WERI-Rb-1 (cell line): ENCODE results near the gene RPP38.

ENCODE experiments used
- DNase-seq: peaks from one replicate; pipeline ENCODE4 v3.0.0-alpha.2; 2020
- H3K27ac ChIP-seq: fragments of 250-450 bp; sonication (Bioruptor Pico); 2 replicates; pipeline ENCODE4 v1.5.1; 2020; ENCODE audit warnings: mild to moderate bottlenecking, moderate library complexity
- H3K27me3 ChIP-seq: fragments of 250-450 bp; sonication (Bioruptor Pico); 2 replicates; pipeline ENCODE4 v1.5.1; 2021; ENCODE audit warnings: mild to moderate bottlenecking, low read depth, moderate library complexity; ENCODE audit not compliant: insufficient read depth, severe bottlenecking
- H3K36me3 ChIP-seq: fragments of 250-450 bp; sonication (Bioruptor Pico); 2 replicates; pipeline ENCODE4 v1.5.1; 2020; ENCODE audit warnings: mild to moderate bottlenecking, moderate library complexity
- H3K4me3 ChIP-seq: 2 replicates; pipeline ENCODE4 v1.5.1; 2011; ENCODE audit warnings: low read depth, mild to moderate bottlenecking, control low read depth, low read length
- H3K9me3 ChIP-seq: fragments of 250-450 bp; sonication (Bioruptor Pico); 2 replicates; pipeline ENCODE4 v1.5.1; 2021; ENCODE audit warnings: mild to moderate bottlenecking, moderate library complexity; ENCODE audit not compliant: severe bottlenecking
- TF ChIP-seq, protein P1 (sequence below): IDR thresholded peaks from 2 replicates; pipeline ENCODE4 v1.5.1; 2011; ENCODE audit warnings: low read depth, mild to moderate bottlenecking, control low read depth, inconsistent platforms, low read length

RPP38 gene

DNA sequence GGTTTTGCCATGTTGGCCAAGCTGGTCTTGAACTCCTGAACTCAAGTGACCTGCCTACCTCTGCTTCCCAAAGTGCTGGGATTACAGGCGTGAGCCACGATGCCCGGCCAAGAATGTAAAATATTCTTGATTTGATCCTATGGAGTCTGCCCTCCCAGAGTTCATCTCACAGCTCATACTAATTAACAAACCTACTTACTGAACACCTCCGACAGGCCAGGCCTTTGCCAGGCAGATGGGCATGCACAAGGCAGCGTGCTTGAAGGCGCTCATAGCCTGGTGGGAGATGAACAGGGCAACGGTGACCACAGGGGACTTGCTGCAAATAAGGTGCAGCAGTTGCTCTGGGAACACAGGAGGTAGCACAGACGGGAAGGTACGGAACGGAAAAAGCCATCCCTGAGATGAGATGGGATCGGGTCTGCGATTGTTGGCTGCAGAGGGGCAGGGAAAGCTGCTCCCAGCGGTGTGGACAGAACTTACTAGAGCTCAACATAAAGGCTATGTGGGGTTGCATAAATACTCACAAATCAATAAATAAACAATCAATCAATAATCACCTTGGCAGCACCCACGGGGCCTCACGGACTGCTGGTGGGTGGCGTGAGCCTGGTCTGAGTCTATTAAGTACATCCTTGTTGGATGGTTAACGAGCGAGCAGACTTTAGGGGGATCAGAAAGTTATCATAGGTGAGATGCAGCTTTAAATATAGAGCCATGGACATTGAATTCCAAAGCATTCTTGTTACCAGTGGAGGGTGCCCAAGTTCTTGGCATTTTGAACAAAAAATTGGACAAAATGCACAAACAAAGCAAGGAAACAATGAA, 13.3 kb upstream of the RPP38 start:
- TF ChIP-seq, protein P1, sequence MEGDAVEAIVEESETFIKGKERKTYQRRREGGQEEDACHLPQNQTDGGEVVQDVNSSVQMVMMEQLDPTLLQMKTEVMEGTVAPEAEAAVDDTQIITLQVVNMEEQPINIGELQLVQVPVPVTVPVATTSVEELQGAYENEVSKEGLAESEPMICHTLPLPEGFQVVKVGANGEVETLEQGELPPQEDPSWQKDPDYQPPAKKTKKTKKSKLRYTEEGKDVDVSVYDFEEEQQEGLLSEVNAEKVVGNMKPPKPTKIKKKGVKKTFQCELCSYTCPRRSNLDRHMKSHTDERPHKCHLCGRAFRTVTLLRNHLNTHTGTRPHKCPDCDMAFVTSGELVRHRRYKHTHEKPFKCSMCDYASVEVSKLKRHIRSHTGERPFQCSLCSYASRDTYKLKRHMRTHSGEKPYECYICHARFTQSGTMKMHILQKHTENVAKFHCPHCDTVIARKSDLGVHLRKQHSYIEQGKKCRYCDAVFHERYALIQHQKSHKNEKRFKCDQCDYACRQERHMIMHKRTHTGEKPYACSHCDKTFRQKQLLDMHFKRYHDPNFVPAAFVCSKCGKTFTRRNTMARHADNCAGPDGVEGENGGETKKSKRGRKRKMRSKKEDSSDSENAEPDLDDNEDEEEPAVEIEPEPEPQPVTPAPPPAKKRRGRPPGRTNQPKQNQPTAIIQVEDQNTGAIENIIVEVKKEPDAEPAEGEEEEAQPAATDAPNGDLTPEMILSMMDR = no peak
- no peaks in the 10 kb centered on the region for H3K9me3 ChIP-seq
- H3K27ac ChIP-seq = no peak overlapping the region
- no peak for DNase-seq
- H3K4me3 ChIP-seq = no peak overlapping the region
- H3K36me3 ChIP-seq = no peaks in the 10 kb centered on the region
- H3K27me3 ChIP-seq = no peaks in the 10 kb centered on the region

DNA sequence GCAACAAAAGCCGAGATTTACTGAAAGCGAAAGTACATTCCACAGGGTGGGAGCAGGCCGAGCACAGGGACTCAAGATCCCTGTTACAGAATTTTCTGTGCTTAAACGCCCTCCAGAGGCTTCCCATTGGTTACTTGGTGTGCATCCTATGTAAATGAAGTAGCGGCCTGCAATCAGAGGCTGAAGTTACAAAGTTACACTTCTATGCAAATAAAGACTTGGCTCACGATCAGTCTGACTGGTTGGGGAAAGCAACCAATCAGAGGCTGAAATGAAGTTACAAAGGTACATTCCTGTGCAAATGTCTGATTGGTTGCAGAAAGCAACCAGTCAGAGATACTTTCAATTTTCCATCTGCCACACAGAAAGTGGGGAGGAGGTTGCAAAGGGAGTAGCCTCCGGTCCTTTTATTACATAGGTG, 12.6 kb upstream of the RPP38 start:
- Histone ChIP-seq H3K27ac (no peak overlapping the region), H3K9me3 (no peaks in the 10 kb centered on the region), H3K27me3 (no peaks in the 10 kb centered on the region), H3K4me3 (no peak overlapping the region), H3K36me3 (no peaks in the 10 kb centered on the region)
- DNase-seq = no peak
- TF ChIP-seq, protein P1 = no peak

DNA sequence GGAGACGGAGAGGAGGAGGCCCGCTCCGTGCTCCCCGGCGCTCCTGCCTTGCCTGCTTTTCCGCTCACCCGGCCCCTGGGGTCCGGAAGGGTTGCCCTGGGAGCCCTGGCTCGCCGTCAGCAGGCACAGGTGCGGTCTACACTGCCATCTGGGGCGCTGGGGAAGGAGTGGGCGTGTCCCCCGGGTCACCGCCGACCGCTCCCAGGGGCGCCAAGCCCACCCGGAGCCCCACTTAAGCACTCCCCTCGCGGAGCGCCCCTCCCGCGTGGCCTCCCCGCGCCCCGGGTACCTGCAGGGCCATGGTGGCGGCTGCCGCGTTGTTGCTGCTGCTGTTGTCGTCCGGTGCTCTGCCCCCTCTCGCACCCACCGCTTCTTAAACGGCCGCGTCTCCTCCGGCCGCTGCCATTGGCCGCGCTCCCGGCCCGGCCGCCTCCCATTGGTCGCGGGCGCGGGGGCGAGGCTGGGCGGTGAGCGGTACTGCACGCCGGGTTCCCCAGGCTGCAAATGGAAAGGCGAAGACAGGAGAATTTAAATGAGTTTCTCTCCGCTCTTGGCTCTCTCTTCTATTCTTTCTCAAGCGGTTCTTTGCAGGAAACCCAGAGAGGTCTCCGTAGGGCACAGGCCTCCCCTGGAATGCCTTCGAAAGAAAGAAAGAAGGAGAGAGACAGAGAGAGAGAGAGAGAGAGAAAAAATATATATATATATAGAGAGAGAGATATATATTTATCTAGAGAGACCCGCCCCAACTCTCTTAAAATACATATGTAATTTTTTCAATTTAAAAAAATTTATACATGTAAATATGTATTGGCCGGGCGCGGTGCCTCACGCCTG, 8.5 kb upstream of the RPP38 start, which contains the start of gene ACBD7:
ACBD7 (minus strand) TSS at position 349 of the 834 bp plus-strand sequence; CDS start at position 301, 48 bp downstream.
- Histone ChIP-seq H3K27ac (peak within 1 kb of the TSS; percentile 64), H3K4me3 (peak within 1 kb of the TSS; percentile 71), H3K9me3 (no peaks in the 10 kb centered on the region), H3K27me3 (no peaks in the 10 kb centered on the region), H3K36me3 (no peaks in the 10 kb centered on the region)
- TF ChIP-seq, protein P1 = no peak
- peak; percentile 74 for DNase-seq

DNA sequence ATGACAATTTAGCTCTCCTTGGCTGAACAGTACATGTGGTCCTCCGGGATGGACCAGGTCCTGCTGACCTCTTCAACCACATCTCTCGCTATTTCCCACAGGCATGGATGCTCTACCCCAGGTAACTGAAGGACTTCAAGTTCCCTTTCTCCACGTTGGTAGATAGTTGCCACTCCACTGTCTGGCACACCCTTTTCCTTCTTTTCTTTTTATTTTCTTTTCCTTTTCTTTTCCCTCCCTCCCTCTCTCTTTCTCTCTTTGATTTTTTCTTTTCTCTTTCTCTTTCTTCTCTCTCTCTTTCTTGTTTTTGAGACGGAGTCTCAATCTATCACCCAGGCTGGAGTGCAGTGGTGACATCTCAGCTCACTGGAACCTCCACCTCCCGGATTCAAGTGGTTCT, 5.7 kb upstream of the RPP38 start:
- TF ChIP-seq, protein P1 = no peak
- H3K27ac ChIP-seq = no peak overlapping the region
- H3K9me3 ChIP-seq = no peaks in the 10 kb centered on the region
- no peak for DNase-seq
- H3K4me3 ChIP-seq = no peak overlapping the region
- H3K36me3 ChIP-seq = no peaks in the 10 kb centered on the region
- no peaks in the 10 kb centered on the region for H3K27me3 ChIP-seq

DNA sequence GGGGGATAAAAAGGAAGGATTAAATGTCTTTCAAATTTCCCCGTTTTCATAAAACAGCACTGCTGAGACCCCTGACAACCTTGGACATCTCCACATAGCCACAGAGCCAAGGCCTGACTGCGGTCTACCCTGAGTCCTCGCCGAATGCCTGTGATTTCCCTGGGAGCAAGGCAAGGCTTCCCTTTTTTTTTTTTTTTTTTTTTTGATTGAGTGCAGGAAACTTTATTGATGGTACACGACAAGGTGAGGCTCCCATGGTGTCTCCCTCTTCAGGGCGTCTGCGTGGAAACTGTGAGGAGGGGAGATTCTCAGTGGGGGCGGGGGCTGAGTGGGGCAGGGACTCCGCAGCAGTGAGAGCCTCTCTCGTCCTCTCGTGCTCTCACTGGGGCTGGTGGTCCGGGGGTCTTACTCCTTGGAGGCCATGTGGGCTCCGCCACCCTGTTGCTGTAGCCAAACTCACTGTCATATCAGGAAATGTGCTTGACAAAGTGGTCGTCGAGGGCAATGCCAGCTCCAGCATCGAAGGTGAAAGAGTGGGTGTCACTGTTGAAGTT, 4.2 kb upstream of the RPP38 start:
- Histone ChIP-seq H3K9me3 (no peaks in the 10 kb centered on the region), H3K36me3 (peaks cover 3% of the 10 kb centered on the region; the same call in 1 of the 2 replicates), H3K4me3 (no peak overlapping the region), H3K27me3 (no peaks in the 10 kb centered on the region), H3K27ac (no peak overlapping the region)
- TF ChIP-seq, protein P1 = no peak
- no peak for DNase-seq
